Activated CD4-positive, alpha-beta T cell treated with anti-CD3 and anti-CD28 coated beads, Interleukin-2, amount 50 U/mL, for 1 hour (primary cell): ENCODE data around the gene RALGAPA1.
"Not testable (repeated sequence)": the region's sequence is repeated elsewhere in the genome, so short reads cannot be mapped to it uniquely, and the experiment has no call there.

Experiments
- DNase-seq: peaks from one replicate; pipeline ENCODE4 v3.0.0-alpha.2; 2020

RALGAPA1 gene

DNA sequence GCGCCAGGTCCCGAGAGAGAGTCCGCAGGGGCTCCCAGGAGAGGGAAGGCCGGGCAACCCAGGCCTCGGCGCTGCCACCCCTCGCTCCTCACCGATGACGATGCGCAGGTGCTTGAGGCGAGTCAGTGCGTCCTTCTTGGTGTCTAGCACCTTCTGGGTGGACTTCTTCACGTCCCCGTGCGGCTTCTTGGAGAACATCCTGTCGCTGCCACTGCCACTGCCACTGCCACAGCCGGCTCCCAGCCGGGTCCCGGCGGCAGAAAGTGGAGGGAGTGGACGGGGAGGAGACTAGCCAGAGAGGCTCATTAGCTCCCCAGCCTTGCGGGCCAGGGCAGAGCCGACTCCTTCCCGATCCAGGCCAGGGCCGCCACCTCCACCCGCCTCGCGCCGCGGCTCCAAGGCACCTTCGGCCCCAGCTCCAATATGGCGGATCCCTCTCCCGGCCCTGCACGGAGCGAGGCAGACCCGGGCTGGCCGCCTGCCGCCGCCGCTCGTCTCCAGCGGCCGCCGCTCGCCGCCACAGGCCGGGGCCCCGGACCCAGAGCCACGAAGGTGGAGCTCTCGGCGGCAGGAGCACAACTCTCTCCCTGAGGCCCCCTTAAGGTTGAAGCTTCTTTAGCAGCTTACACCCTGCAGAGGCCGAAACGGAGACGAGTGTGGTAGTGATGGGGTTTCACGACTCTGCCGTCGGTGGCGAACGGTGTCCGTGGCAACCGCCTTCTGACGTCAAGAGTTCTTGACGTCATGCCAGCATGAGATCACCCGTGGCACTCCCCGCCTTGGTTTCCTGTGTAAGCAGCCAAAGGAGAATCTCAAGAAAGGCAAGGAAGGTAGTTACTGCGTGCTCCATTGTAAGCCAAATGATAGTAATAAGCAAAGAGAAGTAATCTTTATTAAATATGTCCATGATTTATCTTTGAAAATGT, at the start of gene RALGAPA1:
Gene RALGAPA1 (minus strand): TSS at position 658 of the 926 bp plus-strand sequence. CDS start 460 bp downstream, at position 198.
- DNase-seq, result peak; percentile 94

DNA sequence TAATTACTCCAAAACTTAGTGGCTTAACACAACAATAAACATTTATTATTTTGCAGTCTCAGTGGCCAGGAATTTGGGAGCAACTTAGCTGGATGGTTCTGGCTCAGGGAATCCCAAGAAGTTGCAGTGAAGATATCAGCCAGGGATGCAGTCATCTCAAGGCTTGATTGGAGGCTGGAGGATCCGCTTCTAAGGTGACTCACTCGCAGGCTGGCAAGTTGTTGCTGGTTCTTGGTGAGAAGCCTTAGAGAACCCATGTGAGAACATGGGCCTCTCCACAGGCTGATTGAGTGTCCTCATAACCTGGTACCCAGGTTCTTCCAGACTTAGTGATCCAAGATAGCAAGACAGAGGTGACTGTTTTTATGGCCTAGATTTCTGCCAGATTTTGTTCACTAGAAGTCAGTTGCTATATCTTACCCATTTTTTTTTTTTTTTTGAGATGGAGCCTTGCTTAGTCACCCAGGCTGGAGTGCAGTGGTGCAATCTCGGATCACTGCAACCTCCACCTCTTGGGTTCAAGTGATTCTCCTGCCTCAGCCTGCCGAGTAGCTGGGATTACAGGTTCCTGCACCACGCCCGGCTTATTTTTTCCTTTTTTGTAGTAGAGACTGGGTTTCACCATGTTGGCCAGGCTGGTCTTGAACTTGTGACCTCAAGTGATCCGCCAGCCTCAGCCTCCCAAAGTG, 49.6 kb upstream of the RALGAPA1 start:
- DNase-seq, result no peak

- no peak for DNase-seq
Measured at GRCh38 chr14:35855876-35856481, 46.9 kb upstream of the RALGAPA1 start.

- DNase-seq, result no peak
Measured at GRCh38 chr14:35854696-35855270, 45.7 kb upstream of the RALGAPA1 start.

DNA sequence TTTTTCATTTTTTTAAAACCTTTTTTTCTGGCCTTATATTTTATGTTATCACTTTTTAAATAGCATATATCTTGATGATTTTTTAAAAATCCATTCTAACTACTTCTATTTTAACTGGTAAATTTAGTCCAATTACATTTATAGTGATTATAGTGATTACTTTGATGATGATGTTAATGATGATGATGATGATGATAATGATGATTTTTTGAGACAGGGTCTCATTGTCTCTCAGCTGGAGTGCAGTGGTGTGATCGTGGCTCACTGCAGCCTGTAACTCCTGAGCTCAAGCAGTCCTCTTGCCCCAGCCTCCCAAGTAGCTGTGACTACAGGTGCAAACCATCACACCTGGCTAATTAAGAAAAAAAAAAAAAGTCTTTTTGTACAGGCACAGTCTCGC, 44.1 kb upstream of the RALGAPA1 start:
- DNase-seq, result no peak

DNA sequence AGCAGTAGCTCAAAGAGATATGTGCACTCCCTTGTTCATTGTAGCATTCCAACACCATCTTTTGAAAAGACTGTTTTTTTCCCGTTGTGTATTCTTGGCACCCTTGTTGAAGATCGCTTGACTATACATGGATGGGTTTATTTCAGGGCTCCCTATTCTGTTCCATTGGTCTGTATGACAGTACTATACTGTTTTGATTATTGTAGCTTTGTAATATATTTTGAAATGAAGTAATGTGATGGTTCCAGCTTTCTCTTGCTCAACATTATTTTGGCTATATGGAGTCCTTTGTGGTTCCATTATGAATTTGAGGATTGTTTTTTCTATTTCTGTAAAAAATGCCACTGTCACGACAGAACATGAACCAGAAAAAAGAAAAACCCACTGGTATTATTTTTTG, 42.7 kb upstream of the RALGAPA1 start:
- no peak for DNase-seq

DNA sequence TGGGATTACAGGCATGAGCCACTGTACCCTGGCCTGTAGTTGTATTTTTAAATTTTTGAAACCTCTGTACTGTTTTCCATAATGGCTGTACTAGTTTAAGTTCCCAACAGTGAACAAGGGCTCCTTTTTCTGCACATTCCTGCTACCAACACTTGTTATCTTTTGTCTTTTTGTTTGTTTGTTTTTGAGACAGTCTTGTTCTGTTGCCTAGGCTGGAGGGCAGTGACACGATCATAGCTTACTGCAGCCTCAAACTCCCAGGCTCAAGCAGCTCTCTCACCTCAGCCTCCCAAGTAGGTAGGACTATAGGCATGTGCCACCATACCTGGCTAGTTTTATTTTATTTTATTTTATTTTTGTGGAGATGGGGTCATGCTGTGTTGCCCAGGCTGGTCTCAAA, 40.0 kb upstream of the RALGAPA1 start:
- DNase-seq, result no peak

DNA sequence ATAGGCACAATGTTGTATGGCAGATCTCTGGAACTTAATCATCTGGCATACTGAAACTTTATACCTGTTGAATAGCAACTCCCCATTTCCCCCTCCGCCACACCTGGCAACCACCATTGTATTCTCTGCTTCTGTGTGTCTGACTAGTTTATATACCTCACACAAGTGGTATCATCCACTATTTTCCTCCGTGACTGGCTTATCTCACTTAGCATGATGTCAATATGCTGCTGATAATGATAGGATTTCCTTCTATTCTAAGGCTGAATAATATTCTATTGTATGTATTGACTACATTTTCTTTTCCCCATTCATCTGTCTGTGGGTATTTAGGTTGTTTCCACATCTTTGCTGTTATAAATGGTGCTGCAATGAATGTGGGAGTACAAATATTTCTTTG, 38.5 kb upstream of the RALGAPA1 start:
- DNase-seq, result no peak

DNA sequence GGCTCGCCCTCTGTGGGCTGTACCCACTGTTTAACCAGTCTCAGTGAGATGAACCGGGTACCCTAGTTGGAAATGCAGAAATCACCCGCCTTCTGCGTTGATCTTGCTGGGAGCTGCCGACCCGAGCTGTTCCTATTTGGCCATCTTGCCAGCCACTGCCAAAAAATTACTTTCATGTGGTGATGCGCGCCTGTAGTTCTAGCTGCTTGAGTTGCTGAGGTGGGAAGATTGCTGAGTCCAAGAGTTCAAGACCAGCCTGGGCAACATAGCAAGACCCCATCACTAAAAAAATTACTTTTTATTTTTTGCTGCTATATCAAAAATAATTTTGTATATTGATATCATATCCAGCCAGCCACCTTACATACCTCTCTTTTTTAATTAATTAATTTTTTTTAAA, 35.4 kb upstream of the RALGAPA1 start:
- DNase-seq, result no peak

DNA sequence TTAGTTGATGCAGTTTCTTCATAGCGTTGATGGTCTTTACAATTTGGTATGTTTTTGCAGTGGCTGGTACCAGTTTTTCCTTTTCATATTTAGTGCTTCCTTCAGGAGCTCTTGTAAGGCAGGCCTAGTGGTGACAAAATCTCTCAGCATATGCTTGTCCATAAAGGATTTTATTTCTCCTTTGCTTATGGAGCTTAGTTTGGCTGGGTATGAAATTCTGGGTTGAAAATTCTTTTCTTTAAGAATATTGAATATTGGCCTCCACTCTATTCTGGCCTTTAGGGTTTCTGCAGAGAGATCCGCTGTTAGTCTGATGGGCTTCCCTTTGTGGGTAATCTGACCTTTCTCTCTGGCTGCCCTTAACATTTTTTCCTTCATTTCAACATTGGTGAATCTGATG, 33.1 kb upstream of the RALGAPA1 start:
- DNase-seq, result not testable (repeated sequence)

DNA sequence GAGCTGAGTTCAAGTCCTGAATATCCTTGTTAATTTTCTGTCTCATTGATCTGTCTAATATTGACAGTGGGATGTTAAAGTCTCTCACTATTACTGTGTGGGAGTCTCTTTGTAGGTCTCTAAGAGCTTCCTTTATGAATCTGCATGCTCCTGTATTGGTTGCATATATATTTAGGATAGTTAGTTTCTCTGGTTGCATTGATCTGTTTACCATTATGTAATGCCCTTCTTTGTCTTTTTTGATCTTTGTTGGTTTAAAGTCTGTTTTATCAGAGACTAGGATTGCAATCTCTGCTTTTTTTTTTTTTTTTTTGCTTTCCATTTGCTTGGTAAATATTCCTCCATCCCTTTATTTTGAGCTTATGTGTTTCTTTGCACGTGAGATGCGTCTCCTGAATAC, 32.6 kb upstream of the RALGAPA1 start:
- not testable (repeated sequence) for DNase-seq

GRCh38 chr14:35835208-35835982, 26.3 kb upstream of the RALGAPA1 start:
- DNase-seq, result no peak

DNA sequence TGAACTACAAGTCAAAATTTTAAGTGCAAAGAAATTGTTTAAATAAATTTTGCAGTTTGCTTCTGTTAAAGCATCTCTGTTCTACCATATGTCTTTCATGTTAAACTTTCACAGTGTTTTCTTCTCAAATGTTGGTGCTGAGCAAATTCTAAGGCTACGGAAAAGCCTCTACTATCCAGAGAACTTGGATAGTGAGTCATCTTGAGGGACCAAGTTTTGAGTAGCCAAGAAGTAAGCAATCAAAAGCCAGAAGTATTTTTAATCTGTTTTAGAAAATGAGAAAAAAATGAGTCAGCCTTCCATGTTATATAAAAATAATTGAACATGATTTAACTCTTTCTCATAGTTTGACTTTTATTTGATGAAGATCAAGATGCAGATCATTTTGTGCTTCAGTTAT, 20.4 kb upstream of the RALGAPA1 start:
- no peak for DNase-seq

DNA sequence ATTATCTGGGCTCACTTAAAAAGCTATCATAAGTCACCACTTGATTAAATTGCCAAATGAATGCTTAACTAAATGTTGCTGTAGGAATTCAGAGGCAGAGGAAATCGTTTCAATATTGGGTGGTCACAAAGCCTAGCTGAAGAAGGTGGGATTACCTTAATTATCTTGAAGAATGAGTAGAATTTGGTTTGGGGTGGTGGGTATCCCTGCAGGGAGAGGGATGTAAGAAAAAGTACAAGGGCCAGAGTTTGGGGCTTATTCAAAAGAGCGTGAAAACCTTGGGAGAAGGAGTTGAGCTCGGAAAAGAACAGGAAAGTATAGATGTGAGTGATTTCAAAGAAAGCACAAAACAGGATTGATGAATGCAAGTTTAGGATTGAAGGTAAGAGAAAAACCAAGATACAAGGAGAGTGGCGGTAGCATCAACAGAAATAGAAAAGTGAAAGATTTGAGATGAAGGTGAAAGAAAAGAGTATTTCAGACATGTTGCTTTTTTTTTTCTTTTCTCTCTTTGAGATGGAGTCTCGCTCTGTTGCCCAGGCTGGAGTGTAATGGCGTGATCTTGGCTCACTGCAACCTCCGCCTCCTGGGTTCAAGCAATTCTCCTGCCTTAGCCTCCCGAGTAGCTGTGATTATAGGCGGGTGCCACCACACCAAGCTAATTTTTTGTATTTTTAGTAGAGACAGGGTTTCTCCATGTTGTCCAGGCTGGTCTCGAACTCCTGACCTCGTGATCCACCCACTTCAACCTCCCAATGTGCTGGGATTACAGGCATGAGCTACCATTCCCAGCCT, 18.8 kb upstream of the RALGAPA1 start:
- DNase-seq, result no peak

DNA sequence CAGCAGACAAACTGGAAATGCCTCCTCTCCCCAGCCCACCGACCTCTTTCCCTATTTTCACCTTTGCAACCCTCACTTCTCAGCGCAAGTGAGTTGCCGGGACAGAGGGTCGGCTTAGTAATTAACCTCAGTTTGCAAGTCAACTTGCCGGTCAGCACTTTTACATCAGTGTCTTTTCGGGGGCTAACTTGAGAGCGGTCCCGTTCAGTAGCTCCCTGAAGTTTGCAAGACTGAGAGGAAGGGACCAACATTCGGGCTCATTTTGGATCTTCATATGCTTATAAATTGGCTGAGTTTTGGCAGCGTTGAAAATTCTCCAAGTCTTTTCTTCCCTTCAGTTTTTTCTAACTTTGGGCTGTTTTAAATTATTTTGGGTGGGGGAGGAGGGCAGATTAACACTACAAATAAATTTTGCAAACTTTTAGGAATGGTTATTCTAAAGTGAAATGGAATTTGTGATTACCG, 17.9 kb upstream of the RALGAPA1 start:
- no peak for DNase-seq

- DNase-seq, result peak; percentile 95
Measured at GRCh38 chr14:35826218-35826951, 17.3 kb upstream of the RALGAPA1 start, which contains the start of gene BRMS1L. Gene BRMS1L, plus strand, starts transcription at chr14:35826338. Its CDS starts 179 bp downstream, at chr14:35826517.

GRCh38 chr14:35825968-35826217, 16.8 kb upstream of the RALGAPA1 start:
- DNase-seq, result no peak

DNA sequence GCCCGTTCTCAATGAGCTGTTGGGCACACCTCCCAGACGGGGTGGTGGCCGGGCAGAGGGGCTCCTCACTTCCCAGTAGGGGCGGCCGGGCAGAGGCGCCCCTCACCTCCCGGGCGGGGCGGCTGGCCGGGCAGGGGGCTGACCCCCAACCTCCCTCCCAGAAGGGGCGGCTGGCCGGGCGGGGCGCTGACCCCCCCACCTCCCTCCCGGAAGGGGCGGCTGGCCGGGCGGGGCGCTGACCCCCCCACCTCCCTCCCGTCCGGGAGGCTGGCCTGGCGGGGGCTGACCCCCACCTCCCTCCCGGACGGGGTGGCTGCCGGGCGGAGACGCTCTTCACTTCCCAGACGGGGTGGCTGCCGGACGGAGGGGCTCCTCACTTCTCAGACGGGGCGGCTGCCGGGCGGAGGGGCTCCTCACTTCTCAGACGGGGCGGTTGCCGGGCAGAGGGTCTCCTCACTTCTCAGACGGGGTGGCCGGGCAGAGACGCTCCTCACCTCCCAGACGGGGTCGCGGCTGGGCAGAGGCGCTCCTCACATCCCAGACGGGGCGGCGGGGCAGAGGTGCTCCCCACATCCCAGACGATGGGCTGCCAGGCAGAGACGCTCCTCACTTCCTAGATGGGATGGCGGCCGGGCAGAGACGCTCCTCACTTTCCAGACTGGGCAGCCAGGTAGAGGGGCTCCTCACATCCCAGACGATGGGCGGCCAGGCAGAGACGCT, 15.5 kb upstream of the RALGAPA1 start:
- DNase-seq, result not testable (repeated sequence)

DNA sequence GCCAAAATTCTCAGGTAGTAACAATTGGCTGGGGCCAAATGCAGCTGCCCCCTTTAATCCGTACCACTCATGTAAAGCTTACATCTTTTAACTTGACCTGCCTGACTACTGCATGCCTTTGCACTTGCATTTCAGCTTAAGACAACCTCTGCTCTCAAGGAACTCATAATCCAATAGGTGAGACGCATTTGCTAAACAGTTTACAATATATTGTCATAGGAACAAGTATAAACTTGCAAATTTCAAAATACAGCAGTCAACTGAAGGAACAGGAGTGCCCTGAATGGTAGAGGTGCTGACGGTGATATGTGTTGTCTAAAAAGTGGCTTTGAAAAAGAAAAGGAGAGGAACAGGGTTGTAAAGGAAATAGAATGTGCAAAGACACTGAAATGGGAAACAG, 13.4 kb upstream of the RALGAPA1 start:
- DNase-seq, result no peak
